HG03139 (cell line): ENCODE measurements around the gene MRPS18B.
"Not testable (repeated sequence)": the region's sequence is repeated elsewhere in the genome, so short reads cannot be mapped to it uniquely, and the experiment has no call there.

Source experiments
- ATAC-seq: cut with Tn5 transposase; IDR thresholded peaks from one replicate; pipeline ENCODE4 v1.9.1; 2021; ENCODE audit not compliant: unreplicated experiment

Gene MRPS18B

GRCh38 chr6:30635834-30636233 lies 18.2 kb downstream of the MRPS18B start:
- ATAC-seq: no peak

GRCh38 chr6:30640481-30640880 lies 22.8 kb downstream of the MRPS18B start:
- no peak for ATAC-seq

- no peak for ATAC-seq
Measured at GRCh38 chr6:30641048-30641447, 23.4 kb downstream of the MRPS18B start.

- ATAC-seq: no peak
Measured at GRCh38 chr6:30643656-30644055, 26.0 kb downstream of the MRPS18B start.

GRCh38 chr6:30644769-30645168 lies 27.1 kb downstream of the MRPS18B start:
- ATAC-seq: no peak

- ATAC-seq: no peak
Measured at GRCh38 chr6:30645989-30646388, 28.3 kb downstream of the MRPS18B start.

GRCh38 chr6:30646450-30647241 lies 29.0 kb downstream of the MRPS18B start, which contains the start of gene C6orf136:
Gene C6orf136, plus strand, starts transcription at chr6:30647133. Its CDS starts 99 bp downstream, at chr6:30647232.
- ATAC-seq: peak; percentile 47

GRCh38 chr6:30647242-30648116 lies 29.8 kb downstream of the MRPS18B start:
- ATAC-seq: peak; percentile 53

GRCh38 chr6:30651143-30651542 lies 33.5 kb downstream of the MRPS18B start:
- ATAC-seq: no peak

GRCh38 chr6:30654798-30655742 lies 37.4 kb downstream of the MRPS18B start:
- no peak for ATAC-seq

- ATAC-seq: no peak
Measured at GRCh38 chr6:30655743-30656094, 38.1 kb downstream of the MRPS18B start.

GRCh38 chr6:30656513-30656912 lies 38.9 kb downstream of the MRPS18B start:
- no peak for ATAC-seq

GRCh38 chr6:30657454-30657853 lies 39.8 kb downstream of the MRPS18B start:
- no peak for ATAC-seq

- ATAC-seq: not testable (repeated sequence)
Measured at GRCh38 chr6:30657922-30658321, 40.3 kb downstream of the MRPS18B start.

- no peak for ATAC-seq
Measured at GRCh38 chr6:30664994-30665767, 47.5 kb downstream of the MRPS18B start.

GRCh38 chr6:30666300-30666699 lies 48.7 kb downstream of the MRPS18B start:
- ATAC-seq: not testable (repeated sequence)

- no peak for ATAC-seq
Measured at GRCh38 chr6:30670760-30671527, 53.3 kb downstream of the MRPS18B start.

- ATAC-seq: peak; percentile 53
Measured at GRCh38 chr6:30672445-30673253, 55.0 kb downstream of the MRPS18B start, which contains the start of gene DHX16. Gene DHX16, minus strand, starts transcription at chr6:30673006. Its CDS starts 165 bp downstream, at chr6:30672841.
